Astrocyte of the cerebellum (primary cell): ENCODE data around the gene CA12.
A peak's percentile ranks its signal among the peaks of the same experiment; 100 is the strongest.
"Not testable (repeated sequence)": the region's sequence is repeated elsewhere in the genome, so short reads cannot be mapped to it uniquely, and the experiment has no call there.

Experiments used
- DNase-seq: peaks from one replicate; pipeline ENCODE4 v3.0.0-alpha.2; 2011; ENCODE audit warnings: low read depth
- H3K4me3 ChIP-seq: 2 replicates; pipeline ENCODE4 v1.5.1; 2011; ENCODE audit warnings: mild to moderate bottlenecking, low read depth, low read length, moderate library complexity
- in situ Hi-C: cut with HindIII; loops from 2 replicates; pipeline ENCODE4 v1.10.0; 2017; ENCODE audit warnings: low sequenced_read_pairs
- TF ChIP-seq, protein P1 (sequence below): IDR thresholded peaks from 2 replicates; pipeline ENCODE4 v1.5.1; 2012; ENCODE audit warnings: low read length, low read depth, moderate library complexity, mild to moderate bottlenecking; ENCODE audit errors: missing control alignments

CA12 gene

DNA sequence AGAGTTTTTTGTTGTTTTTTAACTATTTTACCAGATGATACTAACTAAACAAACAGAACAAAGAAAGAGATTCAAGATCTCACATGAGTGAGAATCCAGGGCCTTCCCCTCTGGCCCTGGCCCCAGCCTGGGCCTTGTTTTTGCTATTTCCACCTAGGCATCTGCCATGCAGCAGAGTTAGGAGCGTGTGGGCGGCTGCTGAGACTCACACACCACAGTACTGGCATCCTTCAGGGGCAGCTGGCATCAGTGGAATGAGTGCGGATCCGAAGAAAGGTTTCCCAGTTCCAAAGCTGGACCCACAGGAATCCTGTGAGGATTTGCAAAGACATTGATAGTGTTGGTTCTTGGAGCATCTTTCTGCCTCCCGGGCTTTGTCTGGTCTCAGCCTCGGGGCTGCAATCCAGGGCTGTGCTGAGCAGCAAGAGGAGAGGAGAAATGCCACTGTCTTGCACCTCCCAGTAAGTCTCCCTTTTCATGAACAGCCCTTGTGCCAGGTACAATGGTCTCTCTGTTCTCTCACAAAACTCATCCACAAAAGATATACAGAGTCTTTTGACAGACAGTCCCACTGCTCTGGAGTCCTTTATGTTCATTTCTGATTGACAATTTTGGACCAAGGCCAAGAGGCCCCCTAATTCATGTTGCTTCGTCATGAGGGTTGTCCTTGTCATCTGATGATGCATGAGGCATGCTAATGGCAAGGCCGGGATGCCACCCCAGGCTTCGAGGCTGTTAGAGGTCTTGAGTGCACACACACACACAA, 57.7 kb downstream of the CA12 start:
- no peak overlapping the region for H3K4me3 ChIP-seq
- in situ Hi-C loops, result no loop called here
- TF ChIP-seq, protein P1, sequence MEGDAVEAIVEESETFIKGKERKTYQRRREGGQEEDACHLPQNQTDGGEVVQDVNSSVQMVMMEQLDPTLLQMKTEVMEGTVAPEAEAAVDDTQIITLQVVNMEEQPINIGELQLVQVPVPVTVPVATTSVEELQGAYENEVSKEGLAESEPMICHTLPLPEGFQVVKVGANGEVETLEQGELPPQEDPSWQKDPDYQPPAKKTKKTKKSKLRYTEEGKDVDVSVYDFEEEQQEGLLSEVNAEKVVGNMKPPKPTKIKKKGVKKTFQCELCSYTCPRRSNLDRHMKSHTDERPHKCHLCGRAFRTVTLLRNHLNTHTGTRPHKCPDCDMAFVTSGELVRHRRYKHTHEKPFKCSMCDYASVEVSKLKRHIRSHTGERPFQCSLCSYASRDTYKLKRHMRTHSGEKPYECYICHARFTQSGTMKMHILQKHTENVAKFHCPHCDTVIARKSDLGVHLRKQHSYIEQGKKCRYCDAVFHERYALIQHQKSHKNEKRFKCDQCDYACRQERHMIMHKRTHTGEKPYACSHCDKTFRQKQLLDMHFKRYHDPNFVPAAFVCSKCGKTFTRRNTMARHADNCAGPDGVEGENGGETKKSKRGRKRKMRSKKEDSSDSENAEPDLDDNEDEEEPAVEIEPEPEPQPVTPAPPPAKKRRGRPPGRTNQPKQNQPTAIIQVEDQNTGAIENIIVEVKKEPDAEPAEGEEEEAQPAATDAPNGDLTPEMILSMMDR, result no peak
- DNase-seq, result no peak

DNA sequence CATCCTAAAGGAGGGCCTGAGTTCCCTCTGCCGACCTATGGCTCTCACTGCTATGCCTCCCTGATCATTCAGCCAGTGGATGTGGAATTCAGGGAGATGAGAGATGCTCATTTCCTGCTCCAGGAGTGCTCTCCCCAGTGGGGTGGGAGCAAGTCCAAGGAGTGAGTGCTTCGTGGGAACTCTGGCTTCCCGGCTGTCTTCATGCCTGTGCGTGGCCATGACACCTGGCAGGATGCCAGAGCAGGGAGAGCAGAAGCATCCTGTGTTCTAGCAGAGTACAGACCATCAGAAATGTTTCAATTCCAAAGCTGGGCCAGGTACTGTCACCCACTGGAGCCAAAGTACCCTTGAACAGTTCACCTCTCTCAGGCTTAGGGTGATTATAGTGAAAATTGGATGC, 59.1 kb downstream of the CA12 start:
- TF ChIP-seq, protein P1, result no peak
- in situ Hi-C loops, result no loop called here
- peak; percentile 16 for DNase-seq
- no peak overlapping the region for H3K4me3 ChIP-seq

GRCh38 chr15:63321462-63321861, 60.2 kb downstream of the CA12 start:
- DNase-seq, result no peak
- TF ChIP-seq, protein P1, result no peak
- in situ Hi-C loops, result no loop called here
- no peak overlapping the region for H3K4me3 ChIP-seq

DNA sequence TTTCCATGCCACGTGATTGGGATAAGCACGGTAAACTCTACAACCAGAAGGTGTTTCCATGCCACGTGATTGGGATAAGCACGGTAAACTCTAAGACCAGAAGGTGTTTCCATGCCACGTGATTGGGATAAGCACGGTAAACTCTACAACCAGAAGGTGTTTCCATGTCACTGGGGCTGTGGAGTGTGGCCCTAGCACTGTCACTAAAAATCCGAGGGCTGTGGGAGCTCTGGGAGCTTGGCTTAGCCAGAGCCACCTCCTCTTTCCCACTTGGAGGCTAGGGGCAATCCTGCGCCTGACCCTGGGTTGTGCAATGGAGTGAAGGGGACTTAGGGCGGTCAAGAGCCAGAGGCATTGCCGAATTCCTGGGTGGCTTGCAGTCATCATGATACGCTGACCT, 60.7 kb downstream of the CA12 start:
- H3K4me3 ChIP-seq, DNase-seq, in situ Hi-C loops: not testable (repeated sequence)

DNA sequence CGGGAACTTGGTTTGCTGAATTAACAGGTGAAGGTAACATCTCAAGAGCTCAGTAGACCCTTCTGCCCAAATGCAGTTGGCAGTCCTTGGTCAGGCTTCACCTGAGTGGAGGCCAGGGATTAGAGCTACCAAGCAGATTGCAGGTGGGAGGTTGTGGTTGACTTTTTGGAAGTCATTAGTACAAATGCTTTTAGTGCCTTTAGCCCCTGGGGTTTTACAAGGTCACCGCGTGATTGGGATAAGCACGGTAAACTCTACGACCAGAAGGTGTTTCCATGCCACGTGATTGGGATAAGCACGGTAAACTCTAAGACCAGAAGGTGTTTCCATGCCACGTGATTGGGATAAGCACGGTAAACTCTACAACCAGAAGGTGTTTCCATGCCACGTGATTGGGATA, 61.2 kb downstream of the CA12 start:
- in situ Hi-C loops, H3K4me3 ChIP-seq, DNase-seq: not testable (repeated sequence)

DNA sequence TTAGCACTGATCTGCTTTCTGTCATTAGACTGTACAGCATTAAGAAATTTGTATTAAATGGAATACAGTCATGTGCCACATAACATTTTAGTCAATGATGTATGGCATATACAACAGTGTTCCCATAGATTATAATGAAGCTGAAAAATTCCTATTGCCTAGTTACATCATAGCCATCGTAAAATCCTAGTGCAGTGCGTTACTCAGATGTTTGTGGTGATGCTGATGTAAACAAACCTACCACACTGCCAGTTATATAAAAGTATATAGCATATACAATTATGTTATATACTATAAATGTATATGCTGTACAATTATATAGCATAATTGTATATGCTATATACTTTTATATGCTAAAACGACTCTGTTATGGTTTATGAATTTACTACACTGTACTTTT, 62.6 kb downstream of the CA12 start:
- no peak overlapping the region for H3K4me3 ChIP-seq
- DNase-seq, result no peak
- in situ Hi-C loops, result no loop called here
- TF ChIP-seq, protein P1, result no peak

DNA sequence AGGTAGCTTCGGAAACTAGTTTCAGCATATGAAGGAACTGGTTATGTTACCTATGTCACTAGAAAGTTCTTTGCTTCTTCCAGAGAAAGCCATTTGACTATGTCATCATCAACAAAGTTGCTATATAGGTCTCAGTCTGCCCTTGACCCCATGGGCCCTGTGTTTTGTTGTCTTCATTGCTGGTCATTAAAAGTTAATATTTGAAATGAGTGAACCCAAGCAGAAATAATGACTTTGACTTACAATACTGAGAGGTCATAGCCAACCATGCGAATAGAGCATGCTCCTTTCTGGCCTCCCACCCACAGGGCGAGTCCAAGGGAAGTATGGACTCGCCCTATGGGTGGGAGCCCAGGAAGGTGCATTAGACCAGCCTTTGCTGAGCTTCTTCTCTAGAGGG, 63.3 kb downstream of the CA12 start:
- DNase-seq, result no peak
- in situ Hi-C loops, result no loop called here
- H3K4me3 ChIP-seq, result no peak overlapping the region
- TF ChIP-seq, protein P1, result no peak

GRCh38 chr15:63314409-63314808, 67.2 kb downstream of the CA12 start:
- DNase-seq, result no peak
- TF ChIP-seq, protein P1, result no peak
- in situ Hi-C loops, result no loop called here
- H3K4me3 ChIP-seq, result no peak overlapping the region
